Measurements from ENCODE around the gene ANKS1A.
"Not testable (repeated sequence)": the region's sequence is repeated elsewhere in the genome, so short reads cannot be mapped to it uniquely, and the experiment has no call there.

ANKS1A gene, protein sequence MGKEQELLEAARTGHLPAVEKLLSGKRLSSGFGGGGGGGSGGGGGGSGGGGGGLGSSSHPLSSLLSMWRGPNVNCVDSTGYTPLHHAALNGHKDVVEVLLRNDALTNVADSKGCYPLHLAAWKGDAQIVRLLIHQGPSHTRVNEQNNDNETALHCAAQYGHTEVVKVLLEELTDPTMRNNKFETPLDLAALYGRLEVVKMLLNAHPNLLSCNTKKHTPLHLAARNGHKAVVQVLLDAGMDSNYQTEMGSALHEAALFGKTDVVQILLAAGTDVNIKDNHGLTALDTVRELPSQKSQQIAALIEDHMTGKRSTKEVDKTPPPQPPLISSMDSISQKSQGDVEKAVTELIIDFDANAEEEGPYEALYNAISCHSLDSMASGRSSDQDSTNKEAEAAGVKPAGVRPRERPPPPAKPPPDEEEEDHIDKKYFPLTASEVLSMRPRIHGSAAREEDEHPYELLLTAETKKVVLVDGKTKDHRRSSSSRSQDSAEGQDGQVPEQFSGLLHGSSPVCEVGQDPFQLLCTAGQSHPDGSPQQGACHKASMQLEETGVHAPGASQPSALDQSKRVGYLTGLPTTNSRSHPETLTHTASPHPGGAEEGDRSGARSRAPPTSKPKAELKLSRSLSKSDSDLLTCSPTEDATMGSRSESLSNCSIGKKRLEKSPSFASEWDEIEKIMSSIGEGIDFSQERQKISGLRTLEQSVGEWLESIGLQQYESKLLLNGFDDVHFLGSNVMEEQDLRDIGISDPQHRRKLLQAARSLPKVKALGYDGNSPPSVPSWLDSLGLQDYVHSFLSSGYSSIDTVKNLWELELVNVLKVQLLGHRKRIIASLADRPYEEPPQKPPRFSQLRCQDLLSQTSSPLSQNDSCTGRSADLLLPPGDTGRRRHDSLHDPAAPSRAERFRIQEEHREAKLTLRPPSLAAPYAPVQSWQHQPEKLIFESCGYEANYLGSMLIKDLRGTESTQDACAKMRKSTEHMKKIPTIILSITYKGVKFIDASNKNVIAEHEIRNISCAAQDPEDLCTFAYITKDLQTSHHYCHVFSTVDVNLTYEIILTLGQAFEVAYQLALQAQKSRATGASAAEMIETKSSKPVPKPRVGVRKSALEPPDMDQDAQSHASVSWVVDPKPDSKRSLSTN

DNA sequence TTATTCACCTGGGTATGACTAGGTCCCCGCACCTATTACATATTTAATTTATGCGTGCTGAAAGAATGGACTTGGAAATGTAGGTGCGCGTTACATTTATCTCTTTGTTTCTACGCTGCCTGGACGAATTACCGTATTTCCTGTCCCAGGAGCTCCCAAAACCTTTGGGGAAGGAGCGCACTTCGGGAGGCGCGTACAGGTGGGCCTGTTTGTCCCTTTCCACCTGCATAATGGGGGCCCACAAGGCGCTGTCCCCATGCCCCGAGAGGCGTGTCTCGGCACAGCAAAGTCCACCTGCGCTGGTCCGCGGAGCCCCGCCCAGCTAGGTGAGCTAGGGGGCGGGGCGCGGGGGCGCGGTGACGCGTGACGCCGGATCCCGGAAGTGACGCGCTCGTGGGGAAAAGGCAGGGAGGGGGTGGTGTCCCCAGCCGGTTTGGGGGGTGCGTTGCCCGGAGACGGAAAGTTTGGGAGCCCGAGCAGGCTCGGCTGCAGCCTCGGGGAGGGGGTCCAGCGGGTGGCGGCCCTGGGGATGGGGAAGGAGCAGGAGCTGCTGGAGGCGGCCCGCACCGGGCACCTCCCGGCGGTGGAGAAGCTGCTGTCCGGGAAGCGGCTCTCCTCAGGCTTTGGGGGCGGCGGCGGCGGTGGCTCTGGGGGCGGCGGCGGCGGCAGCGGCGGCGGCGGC is at the start of gene ANKS1A:
Gene ANKS1A (plus strand): TSS at position 382 of the 682 bp plus-strand sequence. CDS start 148 bp downstream, at position 530.
- no peak for DNase-seq (ENCODE audit: low read depth)

DNA sequence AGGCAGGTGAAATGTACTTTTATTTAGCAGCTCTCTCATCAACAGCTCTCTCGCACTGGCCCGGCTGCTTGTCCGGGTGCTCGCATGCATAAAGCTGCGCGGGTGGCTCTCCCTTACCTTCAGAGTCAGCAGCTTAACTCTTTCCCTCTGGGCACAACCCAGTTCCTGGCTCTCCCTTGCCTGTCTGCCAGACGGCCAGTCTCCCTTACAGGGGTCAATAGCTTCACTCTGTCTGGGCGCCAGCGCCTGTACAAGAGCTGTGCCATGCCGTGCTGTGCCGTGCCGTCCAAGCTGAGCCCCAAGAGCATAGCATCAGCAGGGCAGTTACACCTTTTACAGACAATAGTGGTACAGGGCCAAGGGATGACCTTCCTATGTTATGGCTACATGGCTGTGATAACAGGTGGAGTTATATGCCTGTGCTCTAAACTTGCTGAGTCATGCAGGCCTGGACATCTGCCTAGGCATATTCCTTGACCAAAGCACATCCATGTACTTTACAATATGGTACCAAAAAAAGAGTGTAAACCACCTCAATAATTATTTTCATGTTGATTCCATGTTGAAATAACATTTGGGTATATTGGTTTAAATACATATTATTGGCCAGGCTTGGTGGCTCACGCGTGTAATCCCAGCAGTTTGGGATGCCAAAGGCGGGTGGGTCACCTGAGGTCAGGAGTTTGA is 49.2 kb upstream of the ANKS1A start:
- DNase-seq (ENCODE audit: low read depth), result no peak

DNA sequence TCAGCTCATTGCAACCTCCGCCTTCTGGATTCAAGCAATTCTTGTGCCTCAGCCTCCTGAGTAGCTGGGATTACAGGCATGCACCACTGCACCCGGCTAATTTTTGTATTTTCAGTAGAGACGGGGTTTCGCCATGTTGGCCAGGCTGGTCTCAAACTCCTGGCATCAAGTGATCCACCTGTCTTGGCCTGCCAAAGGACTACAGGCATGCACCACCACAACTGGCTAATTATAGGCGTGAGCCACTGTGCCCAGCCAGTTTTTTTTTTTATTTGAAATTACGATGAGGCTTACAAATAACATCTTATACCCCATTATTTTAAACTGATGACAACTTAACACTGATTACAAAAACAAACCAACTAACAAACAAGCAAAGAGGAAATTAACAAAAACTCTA is 40.0 kb upstream of the ANKS1A start:
- not testable (repeated sequence) for DNase-seq (ENCODE audit: low read depth)

DNA sequence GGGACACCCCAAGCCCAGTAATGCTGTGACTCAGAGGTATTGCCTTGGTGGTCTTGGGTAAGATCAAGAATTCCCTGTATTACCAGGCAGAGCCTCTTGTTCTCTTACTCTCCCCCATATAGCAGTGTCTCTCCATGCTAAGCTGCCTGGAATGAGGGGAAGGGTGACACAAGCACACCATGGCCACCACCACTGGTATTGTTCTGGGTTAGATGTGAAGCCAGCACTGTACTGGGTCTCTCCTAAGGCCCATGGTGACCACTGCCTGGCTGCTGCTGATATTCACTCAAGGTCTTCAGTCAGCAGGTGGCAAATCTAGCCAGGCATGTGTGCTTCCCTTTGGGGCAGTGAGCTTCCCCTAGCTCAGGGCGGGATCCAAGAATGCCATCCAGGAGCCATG is 37.7 kb upstream of the ANKS1A start:
- DNase-seq (ENCODE audit: low read depth), result no peak

DNA sequence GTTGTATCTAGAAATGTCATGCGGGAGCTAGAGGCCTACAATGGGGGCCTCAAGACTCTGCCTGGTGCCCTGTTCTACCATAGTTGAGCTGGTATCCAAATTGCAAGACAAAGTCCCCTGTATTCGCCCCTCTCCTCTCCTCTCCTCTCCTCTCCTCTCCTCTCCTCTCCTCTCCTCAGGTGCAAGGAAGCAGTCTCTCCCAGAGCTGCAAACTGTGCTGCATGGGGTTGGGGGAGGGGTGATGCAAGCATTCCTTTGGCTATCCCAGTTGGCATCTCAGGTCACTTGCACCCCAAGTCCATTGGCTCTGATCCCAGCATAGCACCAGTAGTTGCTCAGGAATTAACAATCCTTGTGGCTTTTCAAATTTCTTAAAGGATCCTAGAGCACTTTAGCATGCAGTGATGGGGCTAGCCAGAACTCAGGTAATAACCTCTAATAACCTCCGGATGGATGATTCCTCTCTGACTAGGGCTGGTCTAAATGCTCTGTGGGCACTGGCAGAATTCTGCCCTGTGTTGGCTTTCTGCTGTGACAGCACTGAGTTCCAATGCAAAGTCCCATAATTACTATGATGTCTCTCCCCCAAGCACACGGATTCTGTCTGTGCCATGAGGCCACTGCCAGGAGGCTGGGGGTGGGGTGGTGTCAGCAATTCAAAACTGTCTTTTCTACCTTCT is 36.5 kb upstream of the ANKS1A start:
- DNase-seq (ENCODE audit: low read depth), result no peak

DNA sequence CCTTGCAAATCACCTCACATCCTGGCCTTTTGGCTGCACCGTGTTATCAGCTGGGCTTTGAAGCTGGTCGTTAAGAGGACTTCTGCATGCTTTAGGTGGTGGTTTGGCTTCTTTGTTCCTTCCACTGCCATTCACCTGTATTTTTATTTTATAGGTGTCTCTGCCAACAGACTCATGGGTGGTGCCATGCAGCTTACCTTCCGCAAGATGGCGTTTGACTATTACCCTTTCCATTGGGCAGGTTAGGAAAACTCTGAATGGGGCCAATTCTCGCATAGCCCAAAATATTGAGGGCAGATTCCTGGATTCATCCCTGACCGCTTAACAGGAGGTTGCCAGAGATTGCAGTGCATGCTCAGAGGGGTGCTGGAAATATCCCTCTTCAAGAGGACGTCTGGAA is 33.6 kb upstream of the ANKS1A start:
- no peak for DNase-seq (ENCODE audit: low read depth)

DNA sequence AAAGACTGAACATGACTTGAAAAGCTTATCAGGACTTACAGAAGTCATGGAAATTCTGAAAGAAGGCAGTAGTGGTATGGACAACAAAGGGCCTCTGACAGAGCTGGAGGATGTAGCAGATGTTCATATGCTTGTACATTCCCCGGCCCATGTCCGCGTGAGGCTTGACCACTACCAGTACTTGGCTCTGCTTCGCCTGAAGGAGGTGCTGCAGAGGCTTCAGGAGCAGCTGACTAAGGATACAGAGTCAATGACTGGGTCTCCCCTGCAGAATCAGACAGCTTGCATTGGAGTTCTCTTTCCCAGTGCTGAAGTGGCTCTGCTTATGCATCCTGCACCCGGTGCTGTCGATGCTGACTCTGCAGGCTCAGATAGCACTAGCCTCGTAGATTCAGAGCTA is 30.4 kb upstream of the ANKS1A start:
- no peak for DNase-seq (ENCODE audit: low read depth)

DNA sequence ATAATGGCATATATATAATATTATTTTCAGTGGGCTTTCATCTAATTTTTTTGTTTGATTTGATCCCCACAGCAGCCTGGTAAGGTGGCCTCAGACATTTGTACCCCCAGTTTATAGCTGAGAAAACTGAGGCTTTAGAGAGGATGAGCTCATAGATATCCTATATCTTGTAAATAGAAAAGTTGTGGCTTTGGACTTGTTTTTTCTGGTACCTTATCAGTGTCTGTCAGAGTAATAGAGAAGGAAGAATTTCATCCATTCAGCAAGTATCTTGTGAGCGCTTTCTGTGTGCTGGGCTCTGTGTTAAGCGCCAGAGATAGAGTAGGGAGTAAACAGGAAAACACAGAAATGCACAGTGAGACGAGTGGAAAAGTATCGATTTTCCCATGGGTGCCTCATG is 29.1 kb upstream of the ANKS1A start:
- no peak for DNase-seq (ENCODE audit: low read depth)

DNA sequence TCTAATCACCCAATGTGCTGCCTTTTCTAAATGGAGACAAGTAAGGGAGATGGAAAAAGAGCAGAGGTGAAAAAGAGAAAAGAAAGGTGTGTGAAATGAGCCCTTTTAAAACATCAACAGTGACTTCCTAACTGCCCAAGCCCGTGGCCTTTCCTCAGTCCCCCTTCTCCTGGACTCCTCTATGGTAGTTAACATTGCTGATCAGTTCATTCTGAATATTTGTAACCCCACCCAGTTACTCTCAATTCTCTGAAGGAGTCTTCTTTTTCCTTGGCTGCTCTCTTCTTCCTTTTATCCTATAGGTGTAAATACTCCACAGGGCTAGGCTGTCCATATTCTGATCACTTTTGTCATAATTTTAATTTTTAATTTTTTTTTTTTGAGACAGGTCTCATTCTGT is 28.3 kb upstream of the ANKS1A start:
- no peak for DNase-seq (ENCODE audit: low read depth)

DNA sequence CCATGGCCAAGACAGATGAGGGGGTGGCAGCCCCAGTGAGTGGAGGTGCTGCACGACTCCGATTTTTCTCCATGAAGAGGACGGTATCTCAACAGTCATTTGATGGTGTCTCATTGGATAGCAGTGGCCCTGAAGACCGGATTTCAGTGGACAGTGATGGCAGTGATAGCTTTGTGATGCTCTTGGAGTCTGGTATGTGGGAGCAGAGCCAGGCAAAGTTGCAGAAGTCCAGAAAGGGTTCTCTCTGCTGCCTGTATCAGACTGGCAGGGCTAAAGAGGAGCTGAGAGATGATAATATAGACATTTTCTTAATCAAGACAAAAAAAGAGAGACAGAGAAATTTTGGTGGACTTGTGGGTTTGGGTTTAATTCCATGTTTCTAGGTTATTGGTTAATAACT is 25.0 kb upstream of the ANKS1A start:
- no peak for DNase-seq (ENCODE audit: low read depth)

DNA sequence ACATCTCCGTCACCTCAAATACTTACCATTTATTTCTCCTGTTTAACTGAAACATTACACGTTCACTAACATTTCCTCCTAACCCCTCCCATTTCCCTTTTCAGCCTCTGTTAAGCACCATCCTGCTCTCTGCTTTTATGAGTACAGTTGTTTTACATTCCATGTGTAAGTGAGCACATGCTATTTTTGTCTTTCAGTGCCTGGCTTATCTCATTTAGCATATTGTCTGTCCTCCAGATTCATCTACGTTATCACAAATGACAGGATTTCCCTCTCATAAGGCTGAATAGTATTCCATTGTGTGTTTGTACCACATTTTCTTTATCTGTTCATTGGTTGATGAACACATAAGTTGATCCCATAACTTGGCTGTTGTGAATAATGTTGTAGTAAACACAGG is 23.9 kb upstream of the ANKS1A start:
- DNase-seq (ENCODE audit: low read depth), result no peak

DNA sequence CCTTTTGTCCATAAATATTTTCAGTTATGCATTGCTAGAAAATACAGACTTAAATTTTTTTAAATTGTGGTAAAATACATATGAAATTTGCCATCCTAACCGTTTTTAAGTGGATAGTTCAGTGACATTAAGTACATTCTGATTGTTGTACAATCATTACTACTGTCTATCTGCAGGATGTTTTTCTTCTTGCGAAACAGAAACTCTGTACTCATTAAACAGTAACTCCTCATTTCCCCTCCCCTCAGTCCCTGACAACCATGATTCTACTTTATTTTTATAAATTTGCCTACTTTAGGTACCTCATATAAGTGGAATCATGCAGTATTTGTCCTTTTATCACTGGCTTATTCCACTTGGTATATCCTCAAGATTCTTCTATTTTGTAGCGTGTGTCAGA is 22.5 kb upstream of the ANKS1A start:
- DNase-seq (ENCODE audit: low read depth), result no peak

DNA sequence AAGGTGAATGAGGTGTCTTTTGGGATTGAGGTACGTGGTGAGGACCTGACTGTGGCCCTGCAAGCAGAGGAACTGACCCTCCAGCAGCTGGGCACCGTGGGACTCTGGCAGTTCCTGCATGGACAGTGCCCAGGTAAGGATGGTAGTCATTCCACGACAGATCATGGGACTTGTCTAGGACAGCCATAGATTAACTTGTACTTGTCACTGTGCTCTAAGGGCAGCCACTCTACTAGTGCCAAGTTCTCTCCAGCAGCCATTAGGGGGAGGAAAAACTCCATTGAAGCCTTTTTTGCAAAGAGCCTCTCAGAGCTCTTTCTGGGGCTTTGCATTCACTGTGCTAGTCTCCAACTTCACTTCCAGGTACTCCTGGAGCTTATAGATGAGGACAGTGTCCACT is 21.6 kb upstream of the ANKS1A start:
- no peak for DNase-seq (ENCODE audit: low read depth)

DNA sequence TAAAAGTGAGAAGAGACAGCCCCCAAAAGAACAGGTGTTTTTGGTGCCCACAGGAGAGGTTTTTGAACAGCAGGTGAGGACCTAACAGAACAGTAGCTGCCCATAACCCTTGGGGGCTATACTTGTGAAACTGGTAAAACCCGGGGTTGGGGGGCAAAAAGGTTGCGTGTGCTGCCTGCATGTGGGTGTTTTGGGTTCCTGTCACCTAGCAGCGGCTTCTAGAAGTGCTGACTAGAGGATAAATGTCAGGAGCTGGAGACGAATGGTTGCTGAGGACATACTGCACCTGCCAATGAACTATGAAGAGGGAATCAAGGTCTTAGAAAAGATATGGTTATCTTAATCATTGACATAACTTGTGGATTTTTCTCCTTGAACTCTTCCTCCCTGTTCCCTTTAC is 17.2 kb upstream of the ANKS1A start:
- no peak for DNase-seq (ENCODE audit: low read depth)

DNA sequence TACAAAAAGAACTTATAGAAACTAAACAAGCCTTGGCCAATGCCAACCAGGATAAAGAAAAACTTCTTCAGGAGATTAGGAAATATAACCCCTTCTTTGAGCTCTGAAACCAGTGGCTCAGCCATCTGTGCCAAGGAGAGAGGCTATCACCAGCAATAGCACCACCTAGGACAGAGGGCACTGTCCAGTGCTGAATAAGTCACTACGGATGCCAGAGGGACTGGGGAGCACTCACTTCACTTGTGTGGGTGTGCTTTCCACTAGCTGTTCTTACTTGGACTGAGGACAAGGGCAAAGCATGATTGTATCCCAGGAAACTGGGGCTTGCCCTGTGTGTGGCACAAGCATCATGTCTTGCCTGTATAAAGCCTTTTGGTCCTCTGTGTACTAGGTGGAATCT is 16.7 kb upstream of the ANKS1A start:
- no peak for DNase-seq (ENCODE audit: low read depth)

DNA sequence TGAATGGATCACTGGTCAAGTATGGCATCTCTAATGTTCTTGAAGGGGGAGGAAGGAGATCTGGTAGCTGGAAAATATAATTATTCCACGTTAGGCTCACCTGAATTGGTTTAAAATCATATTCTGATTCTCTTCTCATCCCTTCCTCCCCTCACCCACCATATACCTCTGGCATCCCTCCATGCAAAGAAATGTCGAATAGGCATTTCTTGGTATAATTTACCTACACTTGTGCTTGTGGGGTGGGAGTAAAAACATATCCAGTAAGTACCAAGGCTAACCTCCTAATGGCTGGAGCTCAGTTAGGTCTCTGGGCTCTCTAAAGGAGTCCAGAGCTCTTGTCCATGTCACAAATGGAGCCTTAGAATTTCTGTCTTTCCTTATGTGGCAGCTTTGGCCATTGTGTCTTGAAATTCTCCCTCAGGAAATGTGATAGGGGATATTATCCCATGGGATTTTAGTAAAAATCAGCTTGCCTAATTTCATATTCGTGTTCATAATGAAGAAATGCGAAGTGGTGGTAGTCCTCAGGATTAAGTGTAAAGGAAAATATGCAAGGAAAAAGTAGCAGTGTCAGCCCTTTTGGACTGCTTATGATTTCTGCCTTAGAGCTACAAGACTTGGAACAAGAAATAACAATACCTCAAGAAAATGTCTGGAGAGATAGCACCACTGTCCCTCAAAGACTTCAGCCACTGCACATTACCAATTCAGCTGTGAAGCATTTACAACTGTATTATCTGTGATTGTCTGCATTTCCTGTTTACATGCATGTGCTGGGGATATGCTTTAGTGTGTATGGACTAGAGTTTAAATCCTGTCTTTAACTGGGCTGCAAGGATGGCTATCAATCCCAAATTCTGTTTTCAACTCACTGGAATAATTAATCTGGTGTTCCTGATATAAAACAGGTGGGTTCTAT is 13.5 kb upstream of the ANKS1A start:
- DNase-seq (ENCODE audit: low read depth), result no peak

DNA sequence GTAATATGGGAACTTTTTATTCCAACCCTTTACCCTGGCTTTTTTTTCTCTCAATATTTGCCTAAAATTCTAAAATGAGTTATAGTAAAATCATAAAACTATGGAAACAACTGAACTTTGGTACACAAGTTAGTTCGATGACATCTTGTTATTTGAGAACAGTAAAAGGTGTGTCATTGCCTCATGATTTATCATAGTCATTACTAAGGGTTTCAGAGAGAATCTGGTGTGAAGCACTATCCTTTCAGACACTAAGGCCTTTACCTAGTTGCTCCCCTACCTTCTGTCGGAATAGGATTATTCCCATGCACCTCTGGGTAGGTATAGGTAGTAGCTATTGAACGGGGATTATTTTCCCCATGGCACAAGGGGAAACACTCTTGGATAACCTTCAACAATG is 12.6 kb upstream of the ANKS1A start:
- no peak for DNase-seq (ENCODE audit: low read depth)

DNA sequence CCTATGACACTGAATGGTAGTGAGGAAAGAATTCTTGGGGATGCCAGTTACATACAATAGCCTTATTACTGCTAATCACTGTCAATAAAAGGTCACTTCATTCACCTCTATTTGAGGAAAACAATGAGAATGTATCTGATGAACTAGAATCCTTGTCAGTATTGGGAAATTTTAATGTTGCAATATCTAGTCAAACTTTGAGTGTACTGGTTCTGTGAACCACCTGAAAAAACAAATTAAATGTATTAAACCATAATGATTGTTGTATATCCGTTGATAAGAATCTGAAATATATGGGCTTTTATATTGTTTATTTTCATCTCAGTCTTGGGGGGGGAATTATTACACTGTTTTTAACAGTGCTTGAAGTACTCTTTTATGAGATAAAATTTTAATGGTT is 11.8 kb upstream of the ANKS1A start:
- no peak for DNase-seq (ENCODE audit: low read depth)

DNA sequence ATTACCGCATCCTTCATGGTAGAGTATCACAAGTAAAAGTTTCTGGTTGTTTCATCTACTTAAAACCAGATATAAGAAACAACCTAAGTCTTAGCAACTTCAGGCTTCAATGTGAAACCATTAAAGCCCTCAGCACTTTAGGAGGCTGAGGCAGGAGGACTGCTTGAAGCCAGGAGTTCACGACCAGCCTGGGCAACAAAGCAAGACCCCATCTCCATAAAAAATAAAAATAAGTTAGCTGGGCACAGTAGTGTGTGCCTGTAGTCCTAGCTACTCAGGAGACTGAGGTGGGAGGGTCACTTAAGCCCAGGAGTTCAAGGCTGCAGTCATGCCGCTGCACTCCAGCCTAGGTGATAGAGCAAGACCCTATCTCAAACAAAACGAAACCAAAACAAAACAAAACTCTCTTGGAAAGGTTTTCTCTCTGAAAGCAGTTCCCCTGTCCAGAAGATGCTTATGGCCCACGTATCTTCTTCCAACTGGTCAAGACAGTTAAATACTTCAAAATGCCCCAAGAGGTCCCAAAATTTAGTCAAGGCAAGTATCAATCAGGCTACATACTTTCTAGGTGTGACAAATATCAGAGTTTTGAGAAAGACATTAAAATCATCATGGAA is 11.1 kb upstream of the ANKS1A start:
- DNase-seq (ENCODE audit: low read depth), result no peak

Data from HS-5 (cell line).